Airway epithelial cell (primary cell): Measurements from ENCODE around the gene PLCB3. TPM values are rescaled to one million over a fixed set of nuclear protein-coding genes. Genes with fewer than 3 reads are reported as not detected.

ENCODE experiments used
- total RNA-seq: library from RNA; depleted of rRNA; stranded (reverse); fragments of >200 nt; gene quantifications from 2 replicates; pipeline ENCODE4 v1.2.3, GENCODE V29; 2015

PLCB3 gene
- total RNA-seq, result 58.8 and 64.0 TPM in 2 replicates

DNA sequence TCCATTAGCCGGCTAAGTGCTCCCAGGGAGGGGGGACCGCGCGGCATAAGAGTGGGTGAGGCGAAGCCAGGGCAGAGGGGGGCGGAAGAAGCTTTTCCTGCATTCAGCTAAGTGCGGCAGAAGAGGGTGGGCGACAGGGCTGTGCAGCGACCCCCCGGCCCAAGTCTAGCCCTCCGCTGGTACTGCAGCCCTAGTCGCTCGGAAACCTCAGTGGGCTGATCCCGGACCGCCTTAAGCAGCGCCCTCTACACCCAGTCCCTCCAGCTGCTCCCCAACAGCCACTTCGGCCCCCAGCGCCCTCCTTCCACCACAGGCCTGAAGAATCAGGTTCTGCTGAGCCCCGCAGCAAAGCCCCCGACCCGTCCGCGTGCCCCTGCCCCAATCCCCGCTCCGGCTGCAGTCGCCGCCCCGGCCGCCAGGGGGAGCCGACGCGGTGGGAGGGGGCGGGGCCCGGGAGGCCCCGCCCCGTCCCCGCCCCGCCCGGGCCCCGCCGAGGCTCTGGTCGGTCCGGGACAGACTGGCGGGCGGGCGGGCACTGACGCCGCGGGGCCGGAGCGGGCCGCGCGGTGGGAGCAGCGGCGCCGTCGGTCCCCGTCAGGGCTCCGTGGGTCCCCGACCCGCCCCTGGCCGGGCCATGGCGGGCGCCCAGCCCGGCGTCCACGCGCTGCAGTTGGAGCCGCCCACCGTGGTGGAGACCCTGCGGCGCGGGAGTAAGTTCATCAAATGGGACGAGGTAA lies at the start of gene PLCB3:
Gene PLCB3, plus strand, starts transcription at position 515 of the 737 bp plus-strand sequence. Its CDS starts 120 bp downstream, at position 635.

DNA sequence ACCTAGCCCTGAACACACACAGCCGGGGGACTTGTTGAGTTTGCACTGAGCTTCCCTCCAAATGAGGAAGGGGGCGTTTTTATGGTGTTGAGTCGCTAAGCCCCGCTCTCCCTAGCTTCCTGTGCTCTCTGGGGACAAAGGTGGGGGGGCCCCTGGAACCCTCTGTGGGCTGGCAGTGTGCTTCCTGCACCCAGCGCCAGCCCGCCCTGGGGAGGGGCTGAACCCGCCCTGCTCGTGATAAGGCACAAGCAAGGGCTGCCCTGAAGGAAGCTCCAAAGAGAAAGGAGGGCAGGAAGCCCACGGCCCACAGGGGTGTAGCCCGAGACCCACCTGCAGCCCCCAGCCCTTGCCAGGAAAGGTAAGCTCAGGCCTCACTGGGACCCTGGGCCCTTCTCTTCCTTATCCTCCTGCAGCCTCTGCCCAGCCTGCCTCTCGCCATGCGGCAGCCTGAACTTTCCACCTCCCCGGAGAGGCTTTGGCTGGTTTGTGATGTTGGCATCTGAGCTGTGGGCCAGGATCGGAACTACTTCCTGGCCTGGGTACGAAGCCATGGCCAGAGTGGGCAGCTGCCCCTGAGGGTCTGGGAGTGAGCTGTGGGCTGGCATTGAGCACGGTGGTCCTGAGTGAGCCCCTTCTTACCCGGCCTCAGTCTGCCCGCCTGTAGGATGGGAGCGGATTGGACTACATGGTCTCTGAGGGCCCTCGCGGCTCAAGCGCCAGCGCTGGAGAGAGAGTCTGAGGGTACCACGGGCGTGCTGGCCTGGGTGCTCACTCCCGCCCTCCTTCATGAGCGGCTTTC lies 44.7 kb upstream of the PLCB3 start, which contains the start of gene FERMT3:
Gene FERMT3, plus strand, starts transcription at position 265 of the 799 bp plus-strand sequence. CDS start 644 bp downstream, outside the sequence.

DNA sequence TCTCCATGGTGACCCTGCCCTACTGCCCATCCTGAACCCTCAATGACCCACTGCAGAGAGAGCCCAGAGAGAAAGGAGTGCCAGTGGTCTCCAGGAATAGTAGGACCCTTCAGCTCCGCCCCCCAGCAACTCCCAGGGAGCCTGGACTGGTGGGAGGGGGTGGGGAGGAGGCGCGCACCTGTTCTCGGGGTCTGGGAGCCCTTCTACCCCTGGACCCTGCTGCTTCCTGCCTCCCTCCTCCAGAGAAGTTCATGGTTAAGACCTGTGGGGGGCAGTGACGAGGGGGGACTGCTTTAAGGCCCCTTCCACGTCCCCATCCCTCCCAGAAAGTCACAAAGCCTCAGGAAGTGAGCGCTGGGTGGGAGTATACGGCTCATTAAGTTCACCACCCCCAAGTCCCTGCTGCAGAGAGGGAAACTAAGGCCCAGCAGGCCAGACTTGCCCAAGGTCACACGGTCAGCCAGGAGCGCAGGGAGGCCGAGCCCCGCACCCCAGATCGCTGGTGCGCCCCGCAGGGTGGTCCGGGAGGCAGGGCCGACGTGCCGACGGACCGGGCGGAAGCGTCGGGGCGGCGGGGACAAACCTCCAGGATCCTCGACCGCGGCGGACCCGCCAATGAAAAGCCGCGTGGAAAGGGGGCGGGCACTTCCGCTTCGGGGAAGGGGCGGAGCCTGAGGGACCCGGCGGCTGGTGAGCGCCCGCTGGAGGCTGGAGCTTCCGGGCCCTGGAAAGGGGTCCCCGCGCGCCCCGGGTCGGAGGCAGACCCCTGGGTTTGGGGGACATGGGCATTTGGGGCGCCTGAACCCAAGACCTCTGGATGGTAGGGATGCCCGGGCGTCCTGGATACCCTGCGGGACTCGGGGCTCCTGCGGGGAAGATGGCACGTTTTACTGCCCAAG lies 25.5 kb upstream of the PLCB3 start, which contains the start of the genes NUDT22 and TRPT1:
Gene NUDT22, plus strand, starts transcription at position 667 of the 899 bp plus-strand sequence. CDS start 379 bp downstream, outside the sequence.
Gene TRPT1, minus strand, starts transcription at position 579 of the 899 bp plus-strand sequence. Its CDS starts 326 bp downstream, at position 253.

DNA sequence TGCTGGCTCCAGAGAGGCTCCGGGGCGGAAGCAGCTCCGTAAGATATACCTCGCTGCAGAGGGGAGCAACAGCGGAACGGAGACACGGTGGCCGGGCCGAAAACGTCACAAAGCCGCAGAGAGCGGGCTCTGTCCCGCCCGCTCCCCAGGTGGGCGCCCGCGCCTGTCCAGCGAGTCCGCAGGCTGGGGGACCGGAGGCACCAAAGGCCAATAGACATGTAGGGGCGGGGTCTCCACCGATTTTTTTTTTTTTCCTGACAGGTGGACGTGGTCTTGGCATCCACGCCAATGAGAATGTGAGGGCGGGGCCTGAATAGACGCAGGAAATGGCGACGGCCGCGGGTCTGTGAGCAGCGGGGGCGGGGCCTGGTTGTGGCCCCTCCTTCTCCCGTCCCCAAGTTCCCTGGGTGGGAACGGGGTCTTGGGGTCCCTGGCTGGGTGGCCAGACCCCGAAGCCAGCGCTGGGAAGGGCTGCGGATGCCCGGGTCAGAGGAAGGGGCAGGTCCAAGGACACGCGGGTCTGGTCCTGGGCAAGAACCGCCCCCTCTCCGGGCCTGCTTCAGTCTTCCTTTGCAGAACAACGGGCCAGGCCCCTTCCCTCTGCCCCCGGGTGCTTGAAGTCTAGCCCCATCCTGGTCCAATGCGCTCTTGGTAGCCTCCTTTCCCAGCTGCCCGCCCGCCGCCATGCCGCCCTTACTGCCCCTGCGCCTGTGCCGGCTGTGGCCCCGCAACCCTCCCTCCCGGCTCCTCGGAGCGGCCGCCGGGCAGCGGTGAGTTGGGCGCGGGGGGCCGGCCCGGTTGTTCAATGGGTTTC lies 21.0 kb upstream of the PLCB3 start, which contains the start of gene DNAJC4:
Gene DNAJC4, plus strand, starts transcription at position 378 of the 814 bp plus-strand sequence. Its CDS starts 307 bp downstream, at position 685.

DNA sequence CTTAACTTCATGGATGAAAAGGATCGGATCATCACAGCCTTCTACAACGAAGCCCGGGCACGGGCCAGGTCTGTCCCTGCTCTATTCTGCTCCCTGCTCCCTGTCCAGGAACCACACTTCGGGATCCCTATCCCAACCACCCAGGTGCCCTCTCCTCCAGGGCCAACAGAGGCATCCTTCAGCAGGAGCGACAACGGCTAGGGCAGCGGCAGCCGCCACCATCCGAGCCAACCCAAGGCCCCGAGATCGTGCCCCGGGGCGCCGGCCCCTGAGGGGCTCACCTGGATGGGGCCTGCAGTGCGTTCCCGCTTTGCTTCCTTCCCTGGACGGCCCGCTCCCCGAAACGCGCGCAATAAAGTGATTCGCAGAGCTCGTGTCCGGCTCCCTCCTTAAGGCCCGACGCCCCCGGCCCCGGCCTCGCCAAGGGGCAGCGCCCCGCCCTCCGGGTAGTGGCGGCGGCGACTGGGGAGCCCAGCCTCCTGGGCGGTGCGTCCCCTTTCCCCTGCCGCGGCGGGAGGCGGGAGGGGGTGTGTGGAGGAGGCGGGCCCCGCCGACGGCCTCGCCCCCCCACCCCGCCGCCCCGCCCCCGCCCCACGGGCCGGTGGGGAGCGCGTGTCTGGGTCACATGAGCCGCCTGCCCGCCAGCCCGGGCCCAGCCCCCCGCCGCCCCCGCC lies 17.3 kb upstream of the PLCB3 start, which contains the start of gene VEGFB:
Gene VEGFB, plus strand, starts transcription at position 672 of the 674 bp plus-strand sequence. CDS start 250 bp downstream, outside the sequence.

DNA sequence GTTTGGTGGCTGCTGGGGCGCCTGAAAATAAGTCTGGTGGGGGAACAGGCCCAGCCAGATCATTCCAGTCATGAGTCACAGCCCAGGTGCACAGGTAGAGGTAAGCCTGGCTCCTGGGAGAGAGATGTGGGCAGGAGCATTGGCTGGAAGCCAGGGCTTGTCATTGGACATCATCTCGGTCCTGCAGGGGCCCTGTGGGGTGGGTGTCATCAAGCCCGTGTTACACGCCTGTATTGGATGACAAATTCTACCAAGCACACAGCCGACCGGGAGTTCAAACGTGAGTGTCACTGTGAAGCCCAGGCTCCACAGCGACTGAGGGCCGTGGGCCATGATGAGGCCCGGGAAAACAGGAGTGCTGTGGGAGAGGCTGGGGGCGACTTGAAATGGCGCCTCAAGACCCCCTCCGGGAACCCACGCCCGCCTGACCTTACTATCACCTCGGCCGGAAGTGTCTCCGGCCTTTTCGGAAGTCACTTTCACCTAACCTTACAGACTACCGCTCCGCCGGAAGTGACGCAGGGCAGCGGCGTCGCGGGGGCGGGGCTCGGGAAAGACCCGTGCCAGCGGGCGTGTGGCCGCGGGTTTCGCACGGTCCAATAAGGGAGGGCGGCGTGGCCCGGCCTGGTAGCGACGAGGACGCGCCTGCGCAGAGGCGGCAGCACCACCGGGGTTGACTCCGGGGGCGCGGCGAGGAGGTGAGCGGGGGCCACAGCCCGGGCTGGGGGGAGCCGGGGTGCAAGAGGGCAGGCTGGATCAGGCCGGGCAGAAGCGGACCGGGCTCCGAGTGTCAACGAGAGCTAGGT lies 10.7 kb upstream of the PLCB3 start, which contains the start of gene FKBP2:
Gene FKBP2, plus strand, starts transcription at position 661 of the 806 bp plus-strand sequence. CDS start 1,293 bp downstream, outside the sequence.

DNA sequence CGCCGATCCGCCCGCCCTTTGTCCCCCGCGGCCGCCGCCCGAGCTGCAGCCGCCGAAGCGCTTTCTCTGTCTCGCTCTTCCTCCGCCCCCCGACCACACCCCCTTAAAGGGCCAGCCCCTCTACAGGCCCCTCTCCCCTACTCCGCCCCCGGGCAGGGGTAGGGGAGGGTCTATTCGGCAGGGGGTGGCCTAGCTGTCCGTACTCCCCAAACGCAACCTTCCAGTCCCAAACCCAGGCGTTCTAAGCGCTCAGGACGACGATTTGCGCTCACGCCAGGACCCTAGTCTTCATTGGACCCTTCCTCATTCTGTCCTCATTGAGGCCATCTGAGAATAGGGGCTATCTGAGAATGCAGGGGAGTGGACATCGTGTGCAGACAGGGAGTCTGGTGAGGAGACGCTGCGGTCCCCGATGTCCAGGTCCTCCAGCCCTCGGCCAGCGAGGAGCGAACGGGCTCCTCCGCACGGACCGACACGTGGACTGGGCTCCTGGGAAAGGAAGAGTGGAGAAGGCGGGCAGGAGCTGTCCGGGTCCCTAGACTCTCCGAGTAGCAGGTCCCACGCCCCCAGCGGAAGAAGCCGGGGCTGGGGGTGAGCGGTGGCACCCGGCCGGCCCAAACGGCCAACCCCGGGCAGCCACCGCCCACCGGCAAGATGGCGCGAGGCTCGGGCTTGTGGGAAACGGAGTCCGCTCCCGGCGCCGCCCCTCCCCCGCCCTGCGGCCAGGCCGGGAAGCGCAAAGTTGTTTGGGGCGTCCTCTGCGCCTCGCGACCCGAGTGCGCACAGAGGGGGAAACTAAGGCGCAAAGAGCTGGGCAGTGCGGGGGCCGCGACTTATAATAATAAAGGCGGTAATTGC lies 4.2 kb upstream of the PLCB3 start, which contains the start of gene PPP1R14B:
Gene PPP1R14B, minus strand, starts transcription at position 73 of the 858 bp plus-strand sequence. CDS start 270 bp downstream, outside the sequence.

DNA sequence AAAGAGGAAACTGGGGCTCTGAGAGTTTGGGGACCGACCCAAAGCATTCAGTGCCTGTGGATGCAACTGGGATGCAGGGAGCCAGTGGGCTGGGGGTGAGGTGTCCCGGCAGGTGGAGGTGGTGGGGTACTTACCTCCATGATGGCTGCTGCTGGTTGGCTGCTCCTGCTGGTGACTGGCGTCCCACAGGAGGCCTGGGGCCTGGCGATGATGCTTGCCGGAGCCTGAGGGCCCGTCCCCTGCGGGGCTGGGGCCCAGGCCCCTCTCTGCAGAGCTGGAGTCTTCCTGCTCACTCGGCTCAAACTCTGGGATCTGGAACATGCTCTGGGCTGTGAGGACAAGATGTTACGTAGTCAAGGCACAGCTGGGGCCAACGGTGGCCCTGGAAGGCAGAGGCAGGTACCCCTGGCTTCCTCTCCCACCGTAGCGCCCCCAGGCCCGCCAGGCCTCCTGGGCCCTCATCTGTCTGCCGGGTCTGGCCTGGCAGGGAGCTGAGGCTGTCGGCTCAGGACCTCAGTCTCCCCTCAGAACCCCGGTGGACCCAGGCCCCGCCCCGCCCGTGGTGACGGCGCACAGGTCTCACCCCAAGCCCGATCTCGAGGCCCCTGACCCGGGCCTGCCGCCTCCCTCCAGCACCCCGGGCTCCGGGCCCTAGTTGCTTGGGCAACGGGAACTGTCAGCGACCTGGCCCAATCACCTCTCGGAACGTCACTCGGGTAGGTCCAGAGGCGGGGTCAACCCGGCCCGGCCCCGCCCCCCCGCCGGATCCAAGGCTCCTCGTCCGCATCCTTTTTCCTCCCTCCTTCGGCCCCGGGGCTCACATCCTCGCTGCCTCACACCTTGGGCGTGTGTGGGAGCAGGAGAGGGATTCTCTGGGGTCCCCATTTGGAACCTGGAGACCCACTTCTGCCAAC lies 33.0 kb downstream of the PLCB3 start, which contains the start of gene BAD:
Gene BAD, minus strand, starts transcription at position 618 of the 914 bp plus-strand sequence. Its CDS starts 297 bp downstream, at position 321.

DNA sequence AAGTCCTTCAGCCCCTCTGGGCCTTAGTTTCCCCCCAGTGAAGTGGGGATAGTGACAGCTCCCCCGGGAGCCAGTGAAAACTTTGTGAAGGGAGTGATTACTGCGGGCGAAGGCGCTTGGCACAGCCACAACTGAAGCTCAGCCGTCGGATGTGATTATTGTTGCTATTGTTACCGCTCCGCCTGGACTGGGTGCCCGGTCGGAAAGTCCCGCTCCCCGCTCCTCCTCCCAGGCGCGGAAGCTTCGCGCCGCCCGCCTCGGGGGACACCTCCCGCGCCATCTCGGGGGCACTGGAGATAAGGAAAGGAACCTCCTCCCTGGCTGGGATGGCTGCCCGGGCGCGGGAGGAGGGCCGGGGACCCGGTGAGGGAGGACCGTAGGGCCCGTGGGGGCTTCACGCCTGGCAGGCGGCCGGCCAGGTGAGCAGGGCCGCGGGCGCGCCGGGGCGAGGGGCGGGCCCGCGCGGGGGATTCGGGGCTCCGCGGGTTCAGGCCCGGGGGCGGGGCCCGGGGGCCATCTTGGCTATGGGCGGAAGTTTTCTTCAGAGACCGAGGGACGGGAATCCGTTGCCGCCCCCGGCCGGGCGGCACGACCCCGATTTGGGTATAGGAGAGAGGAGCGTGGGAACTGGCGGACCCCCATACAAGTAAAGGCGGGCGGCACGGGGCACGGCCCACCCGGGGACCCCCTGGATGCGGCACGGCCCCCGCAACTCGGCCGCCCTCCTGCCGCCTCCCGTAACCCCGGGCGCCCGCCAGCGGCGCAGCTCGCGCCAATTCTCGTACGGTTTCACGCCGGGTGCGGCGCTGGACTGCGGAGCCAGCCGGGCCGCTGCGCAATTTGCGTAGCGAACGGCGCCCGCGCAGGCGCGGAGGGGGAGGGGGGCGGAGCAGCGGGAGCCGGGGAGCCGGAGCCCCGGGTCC lies 33.9 kb downstream of the PLCB3 start, which contains the start of gene GPR137:
Gene GPR137, plus strand, starts transcription at position 887 of the 923 bp plus-strand sequence. CDS start 677 bp downstream, outside the sequence.

DNA sequence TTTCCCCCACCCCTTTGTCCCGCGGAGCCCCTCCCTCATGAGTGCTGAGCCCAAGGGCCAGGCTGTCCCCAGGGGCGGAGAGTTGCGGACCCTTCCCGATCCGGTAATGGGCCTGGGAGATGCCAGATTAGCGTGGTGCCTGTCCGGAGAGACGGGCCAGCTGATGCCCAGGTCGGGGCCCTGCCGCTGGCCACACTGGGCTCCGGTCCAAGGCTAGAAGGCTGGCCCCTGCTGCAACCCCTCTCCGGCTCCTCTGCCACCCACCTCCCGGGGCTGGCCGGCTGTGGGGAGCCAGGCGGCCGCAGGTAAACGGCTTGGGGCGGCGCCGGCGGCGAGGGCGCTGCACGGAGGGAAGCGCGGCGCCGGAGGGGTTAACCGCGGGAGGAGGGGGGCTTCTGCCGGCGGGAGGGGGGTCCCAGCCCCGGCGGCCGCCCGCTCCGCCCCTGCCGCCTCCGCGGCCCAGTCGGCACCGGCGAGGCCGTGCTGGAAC lies 40.0 kb downstream of the PLCB3 start, which contains the start of gene KCNK4:
Gene KCNK4, plus strand, starts transcription at position 41 of the 490 bp plus-strand sequence. CDS start 1,717 bp downstream, outside the sequence.

DNA sequence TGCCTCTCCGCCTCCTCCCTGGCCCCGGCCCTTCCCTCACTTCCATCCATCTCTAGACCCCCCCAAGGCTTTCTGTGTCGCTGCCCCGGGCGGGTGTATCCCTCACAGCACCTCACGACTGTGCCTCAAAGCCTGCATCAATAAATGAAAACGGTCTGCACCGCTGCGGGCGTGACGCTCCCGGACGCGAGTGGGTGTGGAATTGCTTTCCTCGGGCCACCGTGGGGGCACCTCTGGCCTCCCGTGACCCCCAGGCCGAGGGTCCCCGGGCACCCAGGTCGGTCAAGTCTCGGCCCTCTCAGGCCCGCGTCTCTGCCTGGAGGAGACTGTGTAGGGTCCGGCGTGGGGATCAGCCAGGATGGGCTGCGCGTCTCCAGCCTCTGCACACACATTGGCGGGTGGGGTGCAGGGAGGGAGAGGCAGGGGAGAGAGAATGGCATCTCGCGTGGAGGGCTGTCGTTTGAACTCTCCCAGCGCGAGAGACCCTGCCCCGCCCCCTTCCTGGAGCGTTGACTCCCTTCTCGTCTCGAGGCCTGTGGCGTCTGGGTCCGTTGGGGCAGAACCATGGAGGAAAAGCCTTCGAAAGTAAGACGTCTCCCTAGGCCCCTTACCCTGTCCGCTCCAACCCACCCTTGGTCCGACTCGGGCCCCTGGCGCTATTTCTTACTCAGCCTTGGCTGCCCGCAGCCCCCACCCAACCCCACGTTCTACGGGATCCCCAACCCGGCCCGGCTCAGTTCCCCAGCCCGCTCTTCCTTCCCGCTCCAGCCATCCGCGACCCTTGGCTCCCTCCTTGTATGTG lies 48.7 kb downstream of the PLCB3 start, which contains the start of gene CATSPERZ:
Gene CATSPERZ, plus strand, starts transcription at position 512 of the 802 bp plus-strand sequence. Its CDS starts 53 bp downstream, at position 565.

DNA sequence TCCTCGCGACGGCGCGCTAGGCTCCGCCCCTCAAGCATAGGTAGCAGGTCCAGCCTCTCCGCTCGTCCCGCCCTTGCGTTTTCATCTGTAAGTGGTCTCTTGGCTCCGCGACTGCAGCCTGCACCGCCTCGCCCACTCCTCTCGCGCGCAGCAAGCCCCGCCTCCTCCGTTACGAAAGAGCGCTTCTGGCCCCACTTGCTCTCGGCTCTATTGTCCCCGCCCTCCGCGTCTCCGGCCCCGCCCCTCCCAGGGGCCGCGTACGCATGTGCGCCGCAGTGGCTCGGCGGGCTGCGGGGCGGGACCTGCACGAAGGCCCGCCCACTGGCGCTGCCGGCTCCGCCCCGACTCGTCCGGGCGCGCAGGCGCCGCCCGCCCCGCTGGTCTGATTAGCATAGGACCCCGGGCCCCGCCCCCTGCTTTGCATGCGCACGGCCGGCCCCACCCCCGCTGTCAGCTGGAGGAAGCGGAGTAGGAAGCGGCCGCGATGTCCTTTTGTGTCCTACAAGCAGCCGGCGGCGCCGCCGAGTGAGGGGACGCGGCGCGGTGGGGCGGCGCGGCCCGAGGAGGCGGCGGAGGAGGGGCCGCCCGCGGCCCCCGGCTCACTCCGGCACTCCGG lies 53.9 kb downstream of the PLCB3 start, which contains the start of gene ESRRA:
Gene ESRRA, plus strand, starts transcription at position 450 of the 616 bp plus-strand sequence. CDS start 1,656 bp downstream, outside the sequence.

DNA sequence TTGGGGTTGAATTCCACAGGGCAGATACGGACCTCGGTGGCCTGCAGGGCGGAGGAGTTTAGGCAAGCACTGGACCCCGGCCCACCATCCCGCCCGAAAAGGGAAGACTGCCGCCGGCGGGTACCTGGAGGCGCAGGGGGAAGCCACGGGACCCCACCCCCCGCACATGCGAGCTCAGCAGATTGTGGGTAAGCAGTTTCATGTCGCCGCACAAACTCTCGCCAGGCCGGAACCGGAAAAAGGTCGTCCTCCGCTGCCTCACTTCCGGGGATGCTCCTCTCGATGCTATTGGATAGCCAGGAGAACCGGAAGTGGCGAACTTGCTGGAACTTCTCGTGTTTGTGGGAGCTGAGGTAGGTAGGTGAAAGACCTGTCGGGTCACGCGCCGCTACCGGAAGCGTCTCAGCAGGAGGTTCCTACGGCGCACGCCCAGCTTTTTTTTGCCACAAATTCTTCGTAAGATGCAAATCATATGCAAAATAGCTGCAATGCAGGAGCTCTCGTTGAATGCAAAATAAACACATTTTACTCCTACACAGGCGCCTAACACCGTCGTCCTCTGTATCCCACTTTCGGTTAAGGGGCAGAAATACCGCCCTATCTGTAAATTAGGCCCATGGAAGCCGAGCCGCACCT lies 66.1 kb downstream of the PLCB3 start, which contains the start of gene TRMT112:
Gene TRMT112, minus strand, starts transcription at position 235 of the 636 bp plus-strand sequence. Its CDS starts 33 bp downstream, at position 202.

